Measurements from ENCODE around the gene FKBP4.

DNA sequence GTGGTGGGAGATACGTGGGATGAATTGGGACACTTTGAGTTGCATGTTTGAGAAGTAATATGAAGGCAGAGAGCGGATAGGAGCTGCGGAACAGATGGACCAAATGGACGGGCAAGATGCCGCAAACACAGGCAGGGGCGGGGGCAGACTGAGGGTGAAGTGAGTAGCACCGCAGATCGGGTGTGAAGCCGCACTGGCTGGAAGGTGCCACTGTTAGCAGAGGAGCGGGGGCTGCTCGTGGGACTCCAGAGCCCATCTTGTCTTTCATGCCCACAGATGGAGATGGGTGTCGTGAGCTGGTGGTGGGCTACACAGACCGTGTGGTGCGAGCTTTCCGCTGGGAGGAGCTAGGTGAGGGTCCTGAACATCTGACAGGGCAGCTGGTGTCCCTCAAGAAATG, 25.0 kb downstream of the FKBP4 start:
- TF ChIP-seq CTCF (IDR thresholded peaks at IDR 0.05; ENCODE audit: low read length) (no peak), EZH2phosphoT487 (IDR thresholded peaks at IDR 0.05; ENCODE audit: low read length) (no peak)
